RWPE2 (cell line): ENCODE data around the gene EHMT2.
"Not testable (repeated sequence)": the region's sequence is repeated elsewhere in the genome, so short reads cannot be mapped to it uniquely, and the experiment has no call there.

Experiments
- ATAC-seq: fragments of 200-7000 bp; cut with Tn5 transposase; 3 replicates; pipeline ENCODE4 v1.9.1; 2021; ENCODE audit warnings: low read depth
- DNase-seq: peaks from one replicate; pipeline ENCODE4 v3.0.0-alpha.2; 2020; ENCODE audit warnings: low spot score
- H3K27ac ChIP-seq: fragments of 450-650 bp; 2 replicates; pipeline ENCODE4 v1.5.1; 2017; ENCODE audit warnings: mild to moderate bottlenecking; ENCODE audit not compliant: poor library complexity, severe bottlenecking
- H3K27me3 ChIP-seq: fragments of 250-450 bp; sonication (Bioruptor Pico); 2 replicates; pipeline ENCODE4 v1.5.1; 2021; ENCODE audit warnings: mild to moderate bottlenecking, moderate library complexity; ENCODE audit not compliant: insufficient read depth, poor library complexity, severe bottlenecking
- H3K36me3 ChIP-seq: fragments of 250-450 bp; sonication (Bioruptor Pico); 2 replicates; pipeline ENCODE4 v1.5.1; 2020; ENCODE audit warnings: low read depth, mild to moderate bottlenecking, moderate library complexity
- H3K4me1 ChIP-seq: fragments of 250-450 bp; sonication (Bioruptor Pico); 2 replicates; pipeline ENCODE4 v1.5.1; 2021; ENCODE audit warnings: mild to moderate bottlenecking, moderate library complexity; ENCODE audit not compliant: insufficient read depth, poor library complexity, severe bottlenecking
- H3K4me3 ChIP-seq: fragments of 250-450 bp; sonication (Bioruptor Pico); 2 replicates; pipeline ENCODE4 v1.5.1; 2021; ENCODE audit warnings: mild to moderate bottlenecking, moderate library complexity; ENCODE audit not compliant: severe bottlenecking
- H3K9me3 ChIP-seq: fragments of 250-450 bp; sonication (Bioruptor Pico); 2 replicates; pipeline ENCODE4 v1.5.1; 2021; ENCODE audit warnings: mild to moderate bottlenecking, moderate library complexity; ENCODE audit not compliant: severe bottlenecking
- TF ChIP-seq, protein P1 (sequence below): fragments of 450-650 bp; IDR thresholded peaks from one replicate; pipeline ENCODE4 v1.5.1; 2017; ENCODE audit warnings: mild to moderate bottlenecking, moderate library complexity; ENCODE audit not compliant: poor library complexity, severe bottlenecking

EHMT2 gene

DNA sequence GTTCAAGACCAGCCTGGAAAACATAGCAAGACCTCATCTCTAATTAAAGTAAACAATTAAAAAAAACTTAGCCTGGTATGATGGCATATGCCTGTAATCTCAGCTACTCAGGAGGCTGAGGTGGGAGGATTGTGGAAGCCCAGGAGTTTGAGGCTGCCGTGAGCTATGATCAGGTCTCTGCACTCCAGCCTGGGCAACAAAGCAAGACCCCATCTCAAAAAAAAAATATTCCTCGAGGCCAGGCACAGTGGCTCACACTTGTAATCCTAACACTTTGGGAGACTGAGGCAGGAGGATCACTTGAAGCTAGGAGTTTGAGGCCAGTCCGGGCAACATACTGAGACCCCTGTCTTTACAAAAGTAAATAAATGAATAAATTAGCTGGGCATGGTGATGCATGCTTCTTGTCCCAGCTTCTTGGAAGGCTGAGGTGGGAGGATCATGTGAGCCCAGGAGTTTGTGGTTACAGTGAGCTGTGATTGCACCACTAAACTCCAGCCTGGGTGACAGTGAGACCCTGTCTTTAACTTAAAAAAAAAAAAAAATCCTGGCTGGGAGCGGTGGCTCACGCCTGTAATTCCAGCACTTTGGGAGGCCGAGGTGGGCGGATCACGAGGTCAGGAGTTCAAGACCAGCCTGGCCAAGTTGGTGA is 20.7 kb upstream of the EHMT2 start:
- Histone ChIP-seq H3K36me3 (no peaks in the 10 kb centered on the region), H3K27me3 (no peaks in the 10 kb centered on the region), H3K4me3 (no peak overlapping the region), H3K27ac (no peak overlapping the region), H3K4me1 (no peaks in the 10 kb centered on the region), H3K9me3 (no peaks in the 10 kb centered on the region)
- ATAC-seq (no peak), DNase-seq (no peak)
- TF ChIP-seq, protein P1, sequence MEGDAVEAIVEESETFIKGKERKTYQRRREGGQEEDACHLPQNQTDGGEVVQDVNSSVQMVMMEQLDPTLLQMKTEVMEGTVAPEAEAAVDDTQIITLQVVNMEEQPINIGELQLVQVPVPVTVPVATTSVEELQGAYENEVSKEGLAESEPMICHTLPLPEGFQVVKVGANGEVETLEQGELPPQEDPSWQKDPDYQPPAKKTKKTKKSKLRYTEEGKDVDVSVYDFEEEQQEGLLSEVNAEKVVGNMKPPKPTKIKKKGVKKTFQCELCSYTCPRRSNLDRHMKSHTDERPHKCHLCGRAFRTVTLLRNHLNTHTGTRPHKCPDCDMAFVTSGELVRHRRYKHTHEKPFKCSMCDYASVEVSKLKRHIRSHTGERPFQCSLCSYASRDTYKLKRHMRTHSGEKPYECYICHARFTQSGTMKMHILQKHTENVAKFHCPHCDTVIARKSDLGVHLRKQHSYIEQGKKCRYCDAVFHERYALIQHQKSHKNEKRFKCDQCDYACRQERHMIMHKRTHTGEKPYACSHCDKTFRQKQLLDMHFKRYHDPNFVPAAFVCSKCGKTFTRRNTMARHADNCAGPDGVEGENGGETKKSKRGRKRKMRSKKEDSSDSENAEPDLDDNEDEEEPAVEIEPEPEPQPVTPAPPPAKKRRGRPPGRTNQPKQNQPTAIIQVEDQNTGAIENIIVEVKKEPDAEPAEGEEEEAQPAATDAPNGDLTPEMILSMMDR = no peak

DNA sequence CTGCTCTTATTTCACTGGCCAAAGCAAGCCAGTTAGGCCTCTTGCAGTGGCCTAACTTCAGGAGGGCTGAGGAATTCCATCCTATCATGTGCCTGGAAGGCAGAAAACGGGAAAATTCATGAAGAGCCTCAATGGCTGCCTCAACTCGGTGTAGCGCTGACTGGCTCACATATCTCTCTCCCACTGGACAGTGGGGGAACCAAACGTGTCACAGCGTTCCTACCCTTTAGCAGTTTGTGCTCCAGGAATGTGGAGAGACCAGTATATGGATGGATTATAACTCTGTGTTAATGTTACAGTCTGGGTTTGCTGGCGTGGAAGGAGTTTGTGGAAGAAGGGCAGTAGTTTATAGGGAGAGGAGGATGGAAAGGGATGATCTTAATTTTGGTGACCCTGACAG is 18.3 kb upstream of the EHMT2 start:
- peaks cover 10% of the 10 kb centered on the region for H3K4me1 ChIP-seq
- ATAC-seq (no peak), DNase-seq (no peak)
- TF ChIP-seq, protein P1 = no peak
- no peak overlapping the region for H3K4me3 ChIP-seq
- H3K36me3 ChIP-seq = no peaks in the 10 kb centered on the region
- no peaks in the 10 kb centered on the region for H3K9me3 ChIP-seq
- H3K27me3 ChIP-seq = no peaks in the 10 kb centered on the region
- H3K27ac ChIP-seq = no peak overlapping the region

DNA sequence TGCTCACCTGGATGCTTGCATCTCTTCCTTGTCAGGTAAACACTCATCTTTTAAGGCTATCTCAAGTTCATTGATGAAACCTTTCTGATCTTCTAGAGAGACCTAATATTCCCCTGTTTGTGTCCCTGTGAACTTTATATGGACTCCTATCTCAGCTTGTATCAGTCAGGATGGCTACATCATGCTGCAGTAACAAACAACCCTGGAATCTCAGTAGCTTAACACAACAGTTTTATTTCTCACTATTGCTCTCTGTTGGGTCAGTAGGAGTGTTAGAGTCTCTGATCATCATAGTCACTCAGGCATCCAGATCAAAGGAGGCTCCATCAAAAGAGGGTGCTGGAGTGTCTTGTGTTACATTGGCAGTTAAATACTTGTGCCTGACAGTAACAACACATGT is 17.9 kb upstream of the EHMT2 start:
- DNase-seq (no peak), ATAC-seq (no peak)
- Histone ChIP-seq H3K36me3 (no peaks in the 10 kb centered on the region), H3K27me3 (no peaks in the 10 kb centered on the region), H3K27ac (no peak overlapping the region), H3K4me3 (no peak overlapping the region), H3K4me1 (peaks cover 14% of the 10 kb centered on the region), H3K9me3 (no peaks in the 10 kb centered on the region)
- TF ChIP-seq, protein P1 = no peak

DNA sequence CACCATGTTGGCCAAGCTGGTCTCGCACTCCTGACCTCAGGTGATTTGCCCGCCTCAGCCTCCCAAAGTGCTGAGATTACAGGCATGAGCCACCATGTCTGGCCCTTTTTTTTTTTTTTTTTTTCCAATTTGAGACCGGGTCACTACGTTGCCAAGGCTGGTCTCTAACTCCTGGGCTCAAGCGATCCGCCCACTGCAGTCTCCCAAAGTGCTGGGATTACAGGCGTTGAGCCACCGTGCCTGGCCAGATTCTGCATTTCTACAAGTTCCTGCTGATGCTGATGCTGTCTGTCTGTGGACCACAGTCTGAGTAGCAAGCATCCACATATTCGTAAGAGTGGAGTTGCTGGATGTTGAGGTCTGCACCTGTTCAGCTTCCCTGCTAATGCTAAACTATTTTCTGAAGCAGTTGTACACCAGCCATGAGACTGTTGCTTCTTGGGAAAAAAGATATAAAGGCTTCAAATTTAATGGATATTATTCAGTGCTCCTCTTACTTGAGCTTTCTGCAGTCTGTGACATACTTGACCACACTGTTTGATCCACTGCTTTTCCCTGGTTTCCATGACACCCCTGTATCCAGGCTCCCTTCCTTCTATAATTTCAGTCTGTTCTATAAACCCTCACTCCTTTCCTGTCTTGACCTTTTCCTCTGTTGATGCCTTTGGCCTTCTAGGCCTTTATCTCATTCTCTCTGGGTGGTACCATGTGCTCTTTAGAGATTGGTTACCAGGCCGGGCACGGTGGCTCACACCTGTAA is 14.5 kb upstream of the EHMT2 start:
- Histone ChIP-seq H3K36me3 (no peaks in the 10 kb centered on the region), H3K27ac (peak overlapping the region; percentile 46), H3K4me3 (no peak overlapping the region), H3K4me1 (peaks cover 16% of the 10 kb centered on the region), H3K9me3 (no peaks in the 10 kb centered on the region), H3K27me3 (no peaks in the 10 kb centered on the region)
- TF ChIP-seq, protein P1 = no peak
- no peak for DNase-seq
- ATAC-seq = no peak

DNA sequence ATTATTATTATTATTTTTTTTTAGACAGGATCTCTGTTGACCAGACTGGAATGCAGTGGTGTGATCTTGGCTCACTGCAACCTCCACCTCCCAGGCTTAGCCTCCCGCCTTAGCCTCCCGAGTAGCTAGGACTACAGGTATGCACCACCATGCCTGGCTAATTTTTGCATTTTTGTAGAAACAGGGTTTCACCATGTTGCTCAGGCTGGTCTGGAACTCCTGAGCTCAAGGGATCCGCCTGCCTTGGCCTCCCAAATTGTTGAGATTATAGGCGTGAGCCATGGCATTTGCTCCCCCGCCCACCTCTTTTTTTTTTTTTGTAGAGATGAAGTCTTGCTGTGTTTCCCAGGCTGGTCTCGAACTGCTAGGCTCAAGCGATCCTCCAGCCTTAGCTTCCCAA is 11.8 kb upstream of the EHMT2 start:
- not testable (repeated sequence) for DNase-seq, H3K9me3 ChIP-seq, H3K36me3 ChIP-seq, H3K27ac ChIP-seq, H3K4me3 ChIP-seq, H3K27me3 ChIP-seq, ATAC-seq
- H3K4me1 ChIP-seq = peaks cover 16% of the 10 kb centered on the region
